ENCODE data around the gene DTNB. TPM values are rescaled to one million over a fixed set of nuclear protein-coding genes. Genes with fewer than 3 reads are reported as not detected.

The DTNB gene
- total RNA-seq, 1 experiment from 2014 or later, result 51.9 TPM

DNA sequence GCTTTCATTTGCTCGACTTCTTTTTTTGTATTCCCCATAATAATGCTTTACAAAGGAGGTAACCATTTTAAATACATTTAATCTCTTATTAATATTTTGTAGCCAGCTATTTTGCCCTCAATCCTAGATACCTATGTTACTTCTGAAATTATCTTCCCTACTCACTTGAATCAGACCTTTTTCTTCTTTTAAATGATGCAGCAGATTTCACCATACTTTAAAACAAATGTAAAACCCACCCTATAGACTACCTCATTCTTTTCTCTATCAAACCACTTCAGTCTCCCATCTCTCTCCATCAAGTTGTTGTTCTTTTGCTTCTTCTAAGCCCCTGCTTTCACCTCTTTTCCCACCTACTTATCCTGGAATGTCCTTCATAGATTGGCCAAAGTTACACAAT, 180.2 kb downstream of the DTNB start:
- POLR2A ChIA-PET (ENCODE audit: unreplicated experiment), result interaction anchor here (0.6 kb wide), 1 partner anchor 930 kb away, joined by 3 read pairs; no protein-coding TSS in a partner anchor
- CTCF ChIA-PET, result no interaction called here
- H2AFZ ChIP-seq, result no peak overlapping the region
- H3K4me1 ChIP-seq (replicated peaks; ENCODE audit: insufficient read depth), result peaks cover 28% of the 10 kb centered on the region
- no peaks in the 10 kb centered on the region for H3K79me2 ChIP-seq (ENCODE audit: low read depth)
- no peaks in the 10 kb centered on the region for H3K36me3 ChIP-seq (ENCODE audit: low read depth)
- no peak overlapping the region for H3K4me2 ChIP-seq
- 0 out of 2 replicates have a peak, but pooled peaks cover 3% of the 10 kb centered on the region for H3K9me2 ChIP-seq (ENCODE audit: insufficient read depth)
- peaks cover 4% of the 10 kb centered on the region; the same call in 1 of the 2 replicates for H3F3A ChIP-seq (ENCODE audit: insufficient read depth, low read depth)
- DNase-seq, result no peak
- no peaks in the 10 kb centered on the region for H4K20me1 ChIP-seq (ENCODE audit: insufficient read depth)
- no peak overlapping the region for H3K4me3 ChIP-seq
- intact Hi-C loops (cut with micrococcal nuclease; ENCODE audit: unreplicated experiment), result no loop called here
- no peaks in the 10 kb centered on the region for H3K27me3 ChIP-seq (ENCODE audit: insufficient read depth, low read depth)
- no peak overlapping the region for H3K27ac ChIP-seq
- no peaks in the 10 kb centered on the region for H3K9me3 ChIP-seq (ENCODE audit: insufficient read depth, low read depth)
- BruUV-seq (replicated peaks), result no TSS peak
- TF ChIP-seq EZH2 (IDR thresholded peaks at IDR 0.05; ENCODE audit: low read depth), result no peak
- TF ChIP-seq, protein P1, sequence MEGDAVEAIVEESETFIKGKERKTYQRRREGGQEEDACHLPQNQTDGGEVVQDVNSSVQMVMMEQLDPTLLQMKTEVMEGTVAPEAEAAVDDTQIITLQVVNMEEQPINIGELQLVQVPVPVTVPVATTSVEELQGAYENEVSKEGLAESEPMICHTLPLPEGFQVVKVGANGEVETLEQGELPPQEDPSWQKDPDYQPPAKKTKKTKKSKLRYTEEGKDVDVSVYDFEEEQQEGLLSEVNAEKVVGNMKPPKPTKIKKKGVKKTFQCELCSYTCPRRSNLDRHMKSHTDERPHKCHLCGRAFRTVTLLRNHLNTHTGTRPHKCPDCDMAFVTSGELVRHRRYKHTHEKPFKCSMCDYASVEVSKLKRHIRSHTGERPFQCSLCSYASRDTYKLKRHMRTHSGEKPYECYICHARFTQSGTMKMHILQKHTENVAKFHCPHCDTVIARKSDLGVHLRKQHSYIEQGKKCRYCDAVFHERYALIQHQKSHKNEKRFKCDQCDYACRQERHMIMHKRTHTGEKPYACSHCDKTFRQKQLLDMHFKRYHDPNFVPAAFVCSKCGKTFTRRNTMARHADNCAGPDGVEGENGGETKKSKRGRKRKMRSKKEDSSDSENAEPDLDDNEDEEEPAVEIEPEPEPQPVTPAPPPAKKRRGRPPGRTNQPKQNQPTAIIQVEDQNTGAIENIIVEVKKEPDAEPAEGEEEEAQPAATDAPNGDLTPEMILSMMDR (conservative IDR thresholded peaks at IDR 0.05), result no peak

DNA sequence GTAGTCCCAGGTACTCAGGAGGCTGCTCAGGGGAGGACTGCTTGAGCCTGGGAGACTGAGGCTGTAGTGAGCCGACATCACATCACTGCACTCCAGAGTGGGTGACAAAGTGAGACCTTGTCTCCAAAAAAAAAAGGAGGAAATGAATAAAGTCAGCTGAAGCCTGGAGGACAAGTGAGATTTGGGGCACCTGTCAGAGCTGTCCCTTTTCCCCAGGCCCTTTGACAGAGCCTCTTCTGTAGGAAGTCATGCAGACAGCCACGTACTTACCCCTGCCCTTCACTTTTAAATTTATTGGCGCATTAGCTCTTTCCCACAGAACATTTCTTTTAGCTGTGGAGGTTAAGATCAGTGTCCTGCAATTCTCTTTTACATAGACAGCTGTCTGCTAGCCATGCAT, 180.7 kb downstream of the DTNB start:
- POLR2A ChIA-PET (ENCODE audit: unreplicated experiment), result no interaction called here
- Histone ChIP-seq H3K9me2 (ENCODE audit: insufficient read depth) (0 out of 2 replicates have a peak, but pooled peaks cover 3% of the 10 kb centered on the region), H3K4me3 (no peak overlapping the region), H3K4me1 (replicated peaks; ENCODE audit: insufficient read depth) (peaks cover 28% of the 10 kb centered on the region), H4K20me1 (ENCODE audit: insufficient read depth) (no peaks in the 10 kb centered on the region), H3K79me2 (ENCODE audit: low read depth) (no peaks in the 10 kb centered on the region), H3K4me2 (no peak overlapping the region), H3F3A (ENCODE audit: insufficient read depth, low read depth) (peaks cover 4% of the 10 kb centered on the region; the same call in 1 of the 2 replicates), H3K36me3 (ENCODE audit: low read depth) (no peaks in the 10 kb centered on the region), H3K27me3 (ENCODE audit: insufficient read depth, low read depth) (no peaks in the 10 kb centered on the region), H2AFZ (no peak overlapping the region), H3K27ac (no peak overlapping the region), H3K9me3 (ENCODE audit: insufficient read depth, low read depth) (no peaks in the 10 kb centered on the region)
- no TSS peak for BruUV-seq (replicated peaks)
- CTCF ChIA-PET, result no interaction called here
- TF ChIP-seq, protein P1 (conservative IDR thresholded peaks at IDR 0.05), result no peak
- TF ChIP-seq EZH2 (IDR thresholded peaks at IDR 0.05; ENCODE audit: low read depth), result no peak
- DNase-seq, result no peak
- intact Hi-C loops (cut with micrococcal nuclease; ENCODE audit: unreplicated experiment), result no loop called here

- Histone ChIP-seq H3K9me3 (ENCODE audit: insufficient read depth, low read depth) (no peaks in the 10 kb centered on the region), H2AFZ (no peak overlapping the region), H3K4me3 (no peak overlapping the region), H3K27ac (0 out of 2 replicates have a peak overlapping the region, but pooled peaks have one; percentile 0), H3F3A (ENCODE audit: insufficient read depth, low read depth) (peaks cover 4% of the 10 kb centered on the region; the same call in 1 of the 2 replicates), H3K36me3 (ENCODE audit: low read depth) (no peaks in the 10 kb centered on the region), H3K27me3 (ENCODE audit: insufficient read depth, low read depth) (no peaks in the 10 kb centered on the region), H3K79me2 (ENCODE audit: low read depth) (no peaks in the 10 kb centered on the region), H3K4me2 (peak overlapping the region; percentile 45; the same call in 1 of the 2 replicates), H3K9me2 (ENCODE audit: insufficient read depth) (0 out of 2 replicates have a peak, but pooled peaks cover 3% of the 10 kb centered on the region), H4K20me1 (ENCODE audit: insufficient read depth) (no peaks in the 10 kb centered on the region), H3K4me1 (replicated peaks; ENCODE audit: insufficient read depth) (peaks cover 28% of the 10 kb centered on the region)
- intact Hi-C loops (cut with micrococcal nuclease; ENCODE audit: unreplicated experiment), result no loop called here
- ChIA-PET POLR2A (ENCODE audit: unreplicated experiment) (no interaction called here), CTCF (no interaction called here)
- no peak for TF ChIP-seq EZH2 (IDR thresholded peaks at IDR 0.05; ENCODE audit: low read depth)
- TF ChIP-seq, protein P1 (conservative IDR thresholded peaks at IDR 0.05), result no peak
- DNase-seq, result peak in 1 of 2 experiments; percentile 63
- no TSS peak for BruUV-seq (replicated peaks)
Measured at GRCh38 chr2:25491966-25492532, 181.3 kb downstream of the DTNB start.

All from PC-9 (cell line).